Midbrain (tissue), 1 donor: Measurements from ENCODE around the gene ARHGAP45.
A peak's percentile ranks its signal among the peaks of the same experiment; 100 is the strongest.
"Not testable (repeated sequence)": the region's sequence is repeated elsewhere in the genome, so short reads cannot be mapped to it uniquely, and the experiment has no call there.

Experiments used
- DNase-seq: peaks from one replicate; lab custom pipeline; 2025; lab: John Stamatoyannopoulos, UW

Gene ARHGAP45

GRCh38 chr19:1105873-1106840 lies 39.2 kb downstream of the ARHGAP45 start:
- no peak for DNase-seq

- no peak for DNase-seq
Observed at GRCh38 chr19:1106841-1107660, 40.1 kb downstream of the ARHGAP45 start.

- DNase-seq: no peak
Observed at GRCh38 chr19:1107661-1108261, 40.8 kb downstream of the ARHGAP45 start.

- no peak for DNase-seq
Observed at GRCh38 chr19:1108291-1109031, 41.5 kb downstream of the ARHGAP45 start.

- DNase-seq: no peak
Observed at GRCh38 chr19:1109032-1109551, 42.1 kb downstream of the ARHGAP45 start.

GRCh38 chr19:1109697-1110671 lies 43.0 kb downstream of the ARHGAP45 start:
- DNase-seq: no peak

- no peak for DNase-seq
Observed at GRCh38 chr19:1110809-1111640, 44.1 kb downstream of the ARHGAP45 start.

GRCh38 chr19:1111641-1112267 lies 44.8 kb downstream of the ARHGAP45 start:
- DNase-seq: no peak

- DNase-seq: no peak
Observed at GRCh38 chr19:1112268-1113029, 45.5 kb downstream of the ARHGAP45 start.

- peak; percentile 93 for DNase-seq
Observed at GRCh38 chr19:1113030-1113985, 46.3 kb downstream of the ARHGAP45 start.

- DNase-seq: no peak
Observed at GRCh38 chr19:1113986-1114483, 47.1 kb downstream of the ARHGAP45 start.

GRCh38 chr19:1114728-1115127 lies 47.8 kb downstream of the ARHGAP45 start:
- not testable (repeated sequence) for DNase-seq

GRCh38 chr19:1115646-1116420 lies 48.9 kb downstream of the ARHGAP45 start:
- no peak for DNase-seq

GRCh38 chr19:1116726-1117581 lies 50.0 kb downstream of the ARHGAP45 start:
- DNase-seq: no peak

- DNase-seq: no peak
Observed at GRCh38 chr19:1117654-1118053, 50.7 kb downstream of the ARHGAP45 start.
